IgD-negative memory B cell (primary cell): ENCODE results near the gene HIVEP3. TPM values are rescaled to one million over a fixed set of nuclear protein-coding genes. Genes with fewer than 3 reads are reported as not detected.

Experiments used
- H3K27ac Mint-ChIP-seq, 3 donors: one replicate each; pipeline ENCODE4 v1.8.0; 2020 to 2022; ENCODE audit warnings: mild to moderate bottlenecking in 3 of 3, mixed read lengths in 3 of 3, moderate library complexity in 1 of 3
- H3K27me3 Mint-ChIP-seq: one replicate; pipeline ENCODE4 v1.8.0; 2021; ENCODE audit warnings: mixed read lengths
- H3K36me3 Mint-ChIP-seq: one replicate; pipeline ENCODE4 v1.8.0; 2020; ENCODE audit warnings: mild to moderate bottlenecking, mixed read lengths
- H3K4me1 Mint-ChIP-seq, 3 donors: one replicate each; pipeline ENCODE4 v1.8.0; 2020 to 2022; ENCODE audit warnings: mixed read lengths in 3 of 3, mild to moderate bottlenecking in 1 of 3
- H3K4me3 Mint-ChIP-seq, 4 donors: one replicate each; pipeline ENCODE4 v1.8.0; 2020 to 2022; ENCODE audit warnings: mild to moderate bottlenecking in 4 of 4, mixed read lengths in 4 of 4, moderate library complexity in 3 of 4
- H3K9me3 Mint-ChIP-seq, 3 donors: one replicate each; pipeline ENCODE4 v1.8.0; 2020 to 2021; ENCODE audit warnings: mixed read lengths in 3 of 3, mild to moderate bottlenecking in 1 of 3
- polyA plus RNA-seq: library from polyadenylated mRNA; unstranded; fragments of 300-500 nt; fragmentation: Illumina TruSeq; gene quantifications from one replicate; pipeline ENCODE4 v1.2.3, GENCODE V29; 2021

HIVEP3 gene
- polyA plus RNA-seq, 1 donor from 2014 or later, result 1.4 TPM

- H3K4me3 Mint-ChIP-seq, result peak overlapping the region in 3 of 4 donors; percentile 18 to 73 (median 53)
- H3K4me1 Mint-ChIP-seq, result peaks cover 8 to 19% (median 17%) of the 10 kb centered on the region in 3 donors
- peak overlapping the region in 1 of 3 donors; percentile 57 for H3K27ac Mint-ChIP-seq
- H3K27me3 Mint-ChIP-seq, result no peaks in the 10 kb centered on the region
- H3K36me3 Mint-ChIP-seq, result no peaks in the 10 kb centered on the region
- H3K9me3 Mint-ChIP-seq, result no peaks in the 10 kb centered on the region
Observed at GRCh38 chr1:41517062-41517438, 401.7 kb downstream of the HIVEP3 start.

- Mint-ChIP-seq H3K9me3 (no peaks in the 10 kb centered on the region), H3K4me1 (peaks cover 8 to 19% (median 17%) of the 10 kb centered on the region in 3 donors), H3K27ac (peak overlapping the region in 2 of 3 donors; percentile 31 to 57), H3K27me3 (no peaks in the 10 kb centered on the region), H3K36me3 (no peaks in the 10 kb centered on the region), H3K4me3 (peak overlapping the region; percentile 53 to 87 (median 79))
Observed at GRCh38 chr1:41516168-41517061, 402.3 kb downstream of the HIVEP3 start.

- Mint-ChIP-seq H3K27me3 (no peaks in the 10 kb centered on the region), H3K4me1 (peaks cover 8 to 19% (median 17%) of the 10 kb centered on the region in 3 donors), H3K9me3 (no peaks in the 10 kb centered on the region), H3K36me3 (peaks cover 2% of the 10 kb centered on the region), H3K27ac (no peak overlapping the region), H3K4me3 (no peak overlapping the region)
Observed at GRCh38 chr1:41515778-41516167, 402.9 kb downstream of the HIVEP3 start.

GRCh38 chr1:41515131-41515678, 403.5 kb downstream of the HIVEP3 start:
- peaks cover 2% of the 10 kb centered on the region for H3K36me3 Mint-ChIP-seq
- peak overlapping the region in 1 of 4 donors; percentile 12 for H3K4me3 Mint-ChIP-seq
- peaks cover 8 to 19% (median 17%) of the 10 kb centered on the region in 3 donors for H3K4me1 Mint-ChIP-seq
- no peaks in the 10 kb centered on the region for H3K9me3 Mint-ChIP-seq
- no peaks in the 10 kb centered on the region for H3K27me3 Mint-ChIP-seq
- no peak overlapping the region for H3K27ac Mint-ChIP-seq

- no peaks in the 10 kb centered on the region for H3K27me3 Mint-ChIP-seq
- H3K36me3 Mint-ChIP-seq, result peaks cover 3% of the 10 kb centered on the region
- peaks cover 8 to 16% (median 12%) of the 10 kb centered on the region in 3 donors for H3K4me1 Mint-ChIP-seq
- no peaks in the 10 kb centered on the region for H3K9me3 Mint-ChIP-seq
- H3K27ac Mint-ChIP-seq, result no peak overlapping the region
- no peak overlapping the region for H3K4me3 Mint-ChIP-seq
Observed at GRCh38 chr1:41514381-41514780, 404.3 kb downstream of the HIVEP3 start.

GRCh38 chr1:41513383-41513735, 405.4 kb downstream of the HIVEP3 start:
- H3K27ac Mint-ChIP-seq, result no peak overlapping the region
- H3K27me3 Mint-ChIP-seq, result no peaks in the 10 kb centered on the region
- peaks cover 3% of the 10 kb centered on the region for H3K36me3 Mint-ChIP-seq
- H3K9me3 Mint-ChIP-seq, result no peaks in the 10 kb centered on the region
- H3K4me3 Mint-ChIP-seq, result no peak overlapping the region
- peaks cover 4 to 11% (median 9%) of the 10 kb centered on the region in 3 donors for H3K4me1 Mint-ChIP-seq

- H3K4me1 Mint-ChIP-seq, result peaks cover 4 to 9% (median 9%) of the 10 kb centered on the region in 3 donors
- no peaks in the 10 kb centered on the region for H3K9me3 Mint-ChIP-seq
- H3K27ac Mint-ChIP-seq, result no peak overlapping the region
- no peaks in the 10 kb centered on the region for H3K27me3 Mint-ChIP-seq
- no peak overlapping the region for H3K4me3 Mint-ChIP-seq
- H3K36me3 Mint-ChIP-seq, result peaks cover 3% of the 10 kb centered on the region
Observed at GRCh38 chr1:41512701-41513382, 405.9 kb downstream of the HIVEP3 start.

- no peaks in the 10 kb centered on the region for H3K27me3 Mint-ChIP-seq
- H3K9me3 Mint-ChIP-seq, result no peaks in the 10 kb centered on the region
- H3K27ac Mint-ChIP-seq, result no peak overlapping the region
Observed at GRCh38 chr1:41511239-41511540, 407.5 kb downstream of the HIVEP3 start.

GRCh38 chr1:41510531-41511238, 408.0 kb downstream of the HIVEP3 start:
- Mint-ChIP-seq H3K4me1 (peaks cover 0 to under 1% (median 0%) of the 10 kb centered on the region in 3 donors), H3K27ac (no peak overlapping the region), H3K4me3 (no peak overlapping the region), H3K36me3 (peaks cover 3% of the 10 kb centered on the region), H3K9me3 (no peaks in the 10 kb centered on the region), H3K27me3 (no peaks in the 10 kb centered on the region)

More at GRCh38 chr1:41511239-41511540, 407.5 kb downstream of the HIVEP3 start:
- peaks cover 3% of the 10 kb centered on the region for H3K36me3 Mint-ChIP-seq
- H3K4me1 Mint-ChIP-seq, result peaks cover 0 to 1% (median under 1%) of the 10 kb centered on the region in 3 donors
- no peak overlapping the region for H3K4me3 Mint-ChIP-seq

- Mint-ChIP-seq H3K4me3 (no peak overlapping the region), H3K27ac (no peak overlapping the region), H3K36me3 (peaks cover 4% of the 10 kb centered on the region), H3K27me3 (no peaks in the 10 kb centered on the region), H3K9me3 (no peaks in the 10 kb centered on the region), H3K4me1 (peaks cover 0 to 1% (median under 1%) of the 10 kb centered on the region in 3 donors)
Observed at GRCh38 chr1:41509270-41509671, 409.5 kb downstream of the HIVEP3 start.

GRCh38 chr1:41508290-41508689, 410.4 kb downstream of the HIVEP3 start:
- H3K27me3 Mint-ChIP-seq, result no peaks in the 10 kb centered on the region
- peaks cover 5% of the 10 kb centered on the region for H3K36me3 Mint-ChIP-seq
- no peak overlapping the region for H3K4me3 Mint-ChIP-seq
- peaks cover 0 to 4% (median 1%) of the 10 kb centered on the region in 3 donors for H3K4me1 Mint-ChIP-seq
- no peak overlapping the region for H3K27ac Mint-ChIP-seq
- no peaks in the 10 kb centered on the region for H3K9me3 Mint-ChIP-seq

- no peak overlapping the region for H3K4me3 Mint-ChIP-seq
- H3K27ac Mint-ChIP-seq, result no peak overlapping the region
- H3K9me3 Mint-ChIP-seq, result no peaks in the 10 kb centered on the region
- H3K27me3 Mint-ChIP-seq, result no peaks in the 10 kb centered on the region
- peaks cover 5% of the 10 kb centered on the region for H3K36me3 Mint-ChIP-seq
- H3K4me1 Mint-ChIP-seq, result peaks cover 0 to 4% (median 1%) of the 10 kb centered on the region in 3 donors
Observed at GRCh38 chr1:41507836-41508235, 410.9 kb downstream of the HIVEP3 start.

- peak overlapping the region in 1 of 3 donors; percentile 17 for H3K27ac Mint-ChIP-seq
- no peak overlapping the region for H3K4me3 Mint-ChIP-seq
- H3K9me3 Mint-ChIP-seq, result no peaks in the 10 kb centered on the region
Observed at GRCh38 chr1:41507110-41507720, 411.5 kb downstream of the HIVEP3 start.

More at GRCh38 chr1:41507110-41507720, 411.5 kb downstream of the HIVEP3 start:
- H3K27me3 Mint-ChIP-seq, result no peaks in the 10 kb centered on the region
- H3K4me1 Mint-ChIP-seq, result peaks cover 0 to 4% (median 1%) of the 10 kb centered on the region in 3 donors
- peaks cover 5% of the 10 kb centered on the region for H3K36me3 Mint-ChIP-seq
